ENCODE data around the gene AADACL4. TPM values are rescaled to one million over a fixed set of nuclear protein-coding genes. Genes with fewer than 3 reads are reported as not detected.

The AADACL4 gene
- total RNA-seq, 1 donor, result 0.43 TPM

DNA sequence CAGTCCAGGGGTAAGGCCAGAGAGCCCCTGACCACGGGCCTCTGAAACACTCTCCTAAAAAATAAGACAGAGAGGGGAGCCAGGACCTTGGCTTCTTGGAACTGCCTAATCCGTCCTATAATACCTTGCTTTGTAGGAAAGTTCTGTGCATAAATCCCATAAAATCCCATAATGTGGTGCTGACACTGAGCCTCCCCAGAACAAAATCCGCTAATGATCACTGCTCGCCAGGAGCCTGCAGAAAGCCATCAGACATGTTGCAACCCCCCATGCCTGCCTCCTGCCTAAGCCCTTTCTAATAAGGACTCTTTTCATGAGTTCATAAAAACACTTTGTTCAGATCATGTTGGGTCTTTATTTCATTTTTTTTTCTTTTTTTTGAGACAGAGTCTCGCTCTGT lies 16.6 kb upstream of the AADACL4 start:
- no peak overlapping the region for H3K4me3 ChIP-seq (ENCODE audit: low read depth, low read length)
- TF ChIP-seq, protein P1, sequence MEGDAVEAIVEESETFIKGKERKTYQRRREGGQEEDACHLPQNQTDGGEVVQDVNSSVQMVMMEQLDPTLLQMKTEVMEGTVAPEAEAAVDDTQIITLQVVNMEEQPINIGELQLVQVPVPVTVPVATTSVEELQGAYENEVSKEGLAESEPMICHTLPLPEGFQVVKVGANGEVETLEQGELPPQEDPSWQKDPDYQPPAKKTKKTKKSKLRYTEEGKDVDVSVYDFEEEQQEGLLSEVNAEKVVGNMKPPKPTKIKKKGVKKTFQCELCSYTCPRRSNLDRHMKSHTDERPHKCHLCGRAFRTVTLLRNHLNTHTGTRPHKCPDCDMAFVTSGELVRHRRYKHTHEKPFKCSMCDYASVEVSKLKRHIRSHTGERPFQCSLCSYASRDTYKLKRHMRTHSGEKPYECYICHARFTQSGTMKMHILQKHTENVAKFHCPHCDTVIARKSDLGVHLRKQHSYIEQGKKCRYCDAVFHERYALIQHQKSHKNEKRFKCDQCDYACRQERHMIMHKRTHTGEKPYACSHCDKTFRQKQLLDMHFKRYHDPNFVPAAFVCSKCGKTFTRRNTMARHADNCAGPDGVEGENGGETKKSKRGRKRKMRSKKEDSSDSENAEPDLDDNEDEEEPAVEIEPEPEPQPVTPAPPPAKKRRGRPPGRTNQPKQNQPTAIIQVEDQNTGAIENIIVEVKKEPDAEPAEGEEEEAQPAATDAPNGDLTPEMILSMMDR (IDR thresholded peaks at IDR 0.05; ENCODE audit: insufficient read depth, low read depth, low read length), result no peak
- DNase-seq (ENCODE audit: low read depth), result no peak

DNA sequence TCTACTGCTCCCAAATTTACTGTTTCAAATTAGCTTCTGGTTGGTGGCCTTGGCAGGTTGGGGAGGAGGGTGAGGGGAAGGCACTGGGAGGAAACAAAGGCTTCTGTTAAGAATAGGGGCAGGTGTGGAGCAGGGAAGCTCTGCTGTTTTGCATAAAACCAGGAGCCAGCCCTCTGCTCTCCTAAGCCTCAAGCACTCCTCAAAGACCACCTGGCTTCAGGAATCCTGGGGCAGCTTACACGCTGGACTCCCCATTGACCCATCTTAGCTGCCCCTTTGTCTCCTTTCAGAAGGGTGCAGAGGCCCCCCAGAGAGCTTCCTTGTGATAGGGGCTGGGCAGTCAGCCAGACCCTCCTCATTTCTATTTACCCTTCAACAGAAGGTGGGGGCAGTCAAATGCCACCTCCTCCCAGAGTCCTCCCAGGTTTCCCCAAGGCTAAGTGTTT lies 14.4 kb upstream of the AADACL4 start:
- H3K4me3 ChIP-seq (ENCODE audit: low read depth, low read length), result no peak overlapping the region
- no peak for DNase-seq (ENCODE audit: low read depth)
- TF ChIP-seq, protein P1 (IDR thresholded peaks at IDR 0.05; ENCODE audit: insufficient read depth, low read depth, low read length), result no peak

DNA sequence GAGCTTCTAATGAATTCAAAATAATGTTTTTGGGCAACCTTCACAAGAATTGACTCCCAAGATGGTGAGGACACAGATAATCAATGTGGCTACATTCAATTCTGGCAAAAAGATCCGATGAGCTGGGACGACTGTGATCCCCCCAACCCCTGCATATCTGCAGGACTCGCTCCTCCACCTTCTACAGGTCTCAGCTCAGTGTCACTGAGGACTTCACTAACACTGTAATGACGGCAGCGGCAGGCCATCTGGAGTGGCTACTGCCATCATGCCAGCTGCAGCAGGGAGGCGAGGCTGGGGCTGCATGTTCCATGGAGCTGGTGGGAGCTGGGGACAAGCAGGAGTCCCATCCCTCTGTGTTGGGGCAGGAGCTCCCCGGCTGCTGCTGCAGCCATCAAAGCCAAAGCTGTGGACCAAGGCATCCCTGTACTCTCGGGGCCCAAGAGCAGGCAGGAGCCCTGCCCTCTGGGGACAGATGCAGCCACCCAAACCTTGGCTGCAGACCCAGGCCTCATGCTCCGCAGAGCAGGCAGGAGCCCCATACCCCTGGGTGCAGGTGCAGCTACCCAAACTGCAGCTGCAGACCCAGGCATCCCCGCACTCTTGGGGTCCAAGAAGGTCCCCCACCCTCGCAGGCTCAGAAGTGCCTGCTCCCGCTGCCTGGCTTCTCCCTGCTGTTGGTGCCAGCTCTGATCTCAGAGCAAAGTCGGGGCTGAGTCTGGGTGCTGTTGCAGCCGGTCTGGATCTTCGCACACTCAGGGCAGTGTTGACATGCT lies 13.7 kb upstream of the AADACL4 start:
- TF ChIP-seq, protein P1 (IDR thresholded peaks at IDR 0.05; ENCODE audit: insufficient read depth, low read depth, low read length), result no peak
- no peak for DNase-seq (ENCODE audit: low read depth)
- H3K4me3 ChIP-seq (ENCODE audit: low read depth, low read length), result no peak overlapping the region

DNA sequence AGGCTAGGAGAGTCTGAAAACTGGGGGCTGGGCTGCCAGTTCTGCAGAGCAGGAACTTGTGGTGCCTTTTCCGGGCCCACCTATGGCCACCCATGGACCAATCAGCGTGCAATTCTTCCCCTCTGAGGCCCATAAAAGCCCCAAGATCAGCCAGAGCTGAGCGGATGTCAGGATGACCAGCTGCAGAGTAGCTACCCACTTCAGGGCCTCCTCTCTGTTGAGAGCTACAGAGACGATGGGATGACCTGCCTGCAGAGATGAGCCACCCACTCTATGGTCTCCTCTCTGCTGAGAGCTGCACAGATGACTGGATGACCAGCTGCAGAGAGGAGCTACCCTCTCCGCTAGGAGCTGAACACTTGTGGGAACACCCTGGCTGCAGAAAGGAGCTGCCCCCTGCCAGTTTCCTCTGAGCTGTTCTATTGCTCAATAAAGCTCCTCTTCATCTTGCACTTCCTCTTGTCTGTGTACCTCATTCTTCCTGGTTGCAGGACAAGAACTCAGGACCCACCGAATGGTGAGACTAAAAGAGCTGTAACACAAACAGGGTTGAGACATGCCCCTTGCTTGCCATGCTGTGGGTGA lies 12.8 kb upstream of the AADACL4 start:
- TF ChIP-seq, protein P1 (IDR thresholded peaks at IDR 0.05; ENCODE audit: insufficient read depth, low read depth, low read length), result no peak
- no peak for DNase-seq (ENCODE audit: low read depth)
- H3K4me3 ChIP-seq (ENCODE audit: low read depth, low read length), result no peak overlapping the region

DNA sequence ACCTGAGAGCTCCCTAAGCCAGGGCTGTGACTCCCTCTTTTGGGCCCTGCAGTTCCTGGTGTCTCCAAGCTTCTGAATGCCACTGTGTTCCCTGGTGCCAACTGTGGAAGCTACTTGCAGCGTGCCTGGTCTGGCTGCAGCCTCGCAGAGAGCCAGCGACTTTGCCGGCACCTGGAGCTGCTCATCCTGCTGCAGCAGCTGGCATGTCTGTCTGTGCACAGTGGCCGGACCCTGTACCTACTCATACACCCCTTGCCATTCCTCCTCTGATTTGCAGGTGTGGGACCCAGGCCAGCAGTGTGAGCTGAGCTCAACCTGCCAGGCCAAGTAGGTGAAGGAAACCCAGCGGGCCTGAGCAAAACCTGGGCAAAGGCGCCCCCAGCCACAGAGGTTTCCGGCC lies 12.3 kb upstream of the AADACL4 start:
- no peak for DNase-seq (ENCODE audit: low read depth)
- no peak overlapping the region for H3K4me3 ChIP-seq (ENCODE audit: low read depth, low read length)
- TF ChIP-seq, protein P1 (IDR thresholded peaks at IDR 0.05; ENCODE audit: insufficient read depth, low read depth, low read length), result no peak

DNA sequence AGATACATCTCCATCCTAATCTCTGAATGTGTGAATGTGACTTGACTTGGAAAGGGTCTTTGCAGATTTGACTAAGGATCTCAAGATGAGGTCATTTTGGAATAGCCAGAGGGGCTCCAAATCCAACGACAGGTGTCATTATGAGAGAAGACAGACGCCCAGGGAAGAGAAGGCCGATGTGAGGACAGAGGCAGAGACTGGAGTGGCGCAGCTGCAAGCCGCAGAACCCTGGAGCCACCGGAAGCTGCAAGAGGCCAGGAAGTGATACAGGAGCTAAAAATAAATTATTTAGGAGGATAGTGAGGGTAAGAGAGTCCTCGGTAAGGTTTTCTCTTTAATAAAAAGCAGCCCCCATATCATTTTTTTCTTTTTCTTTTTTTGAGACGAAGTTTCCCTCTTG lies 9.7 kb upstream of the AADACL4 start:
- TF ChIP-seq, protein P1 (IDR thresholded peaks at IDR 0.05; ENCODE audit: insufficient read depth, low read depth, low read length), result no peak
- no peak overlapping the region for H3K4me3 ChIP-seq (ENCODE audit: low read depth, low read length)
- DNase-seq (ENCODE audit: low read depth), result no peak
